ENCODE data around the gene SIM2.

The SIM2 gene

DNA sequence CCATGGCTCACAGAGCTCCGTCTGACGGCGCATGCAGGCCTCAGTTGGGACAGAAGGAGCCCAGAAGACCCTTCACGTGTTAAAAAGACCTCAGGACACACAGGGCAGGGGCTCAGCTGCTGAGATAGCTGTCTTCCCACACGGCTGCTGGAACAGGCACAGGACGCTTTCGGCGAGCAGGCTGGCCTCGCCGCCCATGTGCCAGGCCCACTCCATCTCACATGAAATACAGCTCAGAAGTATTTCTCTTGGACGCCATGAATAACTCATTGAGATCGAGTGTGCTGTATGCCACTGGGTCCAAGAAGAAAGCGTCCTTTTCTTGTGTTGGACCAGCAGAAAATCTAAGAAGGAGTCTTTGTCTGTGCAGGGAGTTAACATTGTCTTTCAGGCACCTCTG, 69.6 kb downstream of the SIM2 start:
- no peak for TF ChIP-seq CTCF (IDR thresholded peaks at IDR 0.05; ENCODE audit: low read depth, low read length)
- H3K4me3 ChIP-seq (ENCODE audit: low read depth, low read length): no peak overlapping the region

DNA sequence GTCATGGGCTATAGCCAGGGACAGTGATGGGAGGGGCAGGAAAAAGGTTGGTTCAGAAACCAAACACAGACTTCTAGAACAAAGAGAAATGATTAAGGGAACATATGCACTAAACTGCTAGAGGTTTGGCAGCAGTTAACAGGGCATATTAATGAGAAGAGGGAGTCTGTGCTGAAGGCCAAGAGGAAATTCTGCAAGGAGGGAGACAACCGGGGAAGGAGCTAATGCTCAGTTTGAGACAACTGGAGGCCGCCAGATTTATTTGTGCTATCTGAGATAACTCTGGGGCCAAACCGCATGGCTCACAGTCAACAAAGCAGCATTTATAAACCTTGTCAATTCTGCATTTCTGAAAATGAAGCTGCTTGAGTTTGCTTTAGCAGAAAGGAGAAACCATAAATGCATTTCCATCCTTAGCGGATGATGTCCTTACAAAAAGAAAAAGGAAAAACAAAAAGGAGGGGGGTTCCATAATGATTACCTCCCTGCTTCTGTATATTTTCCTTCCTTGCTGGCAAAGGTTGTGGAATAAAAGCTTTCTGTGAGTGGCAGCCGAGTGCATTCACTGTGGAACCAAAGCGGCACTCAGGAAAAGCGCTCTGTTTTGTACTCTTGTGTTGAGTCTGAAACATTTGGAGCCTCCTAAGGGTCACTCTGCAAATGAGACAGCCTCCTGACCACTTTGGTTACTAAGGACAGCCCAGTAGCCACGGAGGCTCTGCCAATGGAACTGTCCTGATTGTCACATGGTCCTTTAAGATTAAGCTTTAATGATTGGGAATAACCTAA, 70.3 kb downstream of the SIM2 start:
- H3K4me3 ChIP-seq (ENCODE audit: low read depth, low read length): no peak overlapping the region
- no peak for TF ChIP-seq CTCF (IDR thresholded peaks at IDR 0.05; ENCODE audit: low read depth, low read length)

DNA sequence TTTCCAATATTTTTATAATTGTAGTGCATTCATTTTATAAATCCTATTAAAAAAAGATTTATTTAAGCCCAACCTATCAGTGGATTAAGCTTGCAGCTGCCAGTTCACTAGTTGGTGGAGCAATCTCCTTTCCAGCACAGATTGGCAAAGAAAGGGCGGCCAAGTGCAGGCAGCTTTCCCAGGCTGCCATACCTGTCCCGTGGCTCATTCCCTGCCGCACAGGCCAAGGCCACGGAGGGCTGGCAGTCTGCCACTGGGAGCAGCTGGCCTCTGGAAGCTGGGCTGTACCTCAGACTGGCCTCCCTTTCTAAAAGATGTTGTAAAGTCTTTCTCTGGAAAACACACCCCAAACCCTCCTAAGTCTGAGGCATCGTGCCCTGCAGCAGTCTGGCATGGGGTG, 74.2 kb downstream of the SIM2 start:
- TF ChIP-seq CTCF (IDR thresholded peaks at IDR 0.05; ENCODE audit: low read depth, low read length): no peak
- no peak overlapping the region for H3K4me3 ChIP-seq (ENCODE audit: low read depth, low read length)

GRCh38 chr21:36773995-36774394, 75.1 kb downstream of the SIM2 start:
- no peak for TF ChIP-seq CTCF (IDR thresholded peaks at IDR 0.05; ENCODE audit: low read depth, low read length)
- H3K4me3 ChIP-seq (ENCODE audit: low read depth, low read length): no peak overlapping the region

GRCh38 chr21:36776981-36777617, 78.2 kb downstream of the SIM2 start:
- H3K4me3 ChIP-seq (ENCODE audit: low read depth, low read length): no peak overlapping the region
- TF ChIP-seq CTCF (IDR thresholded peaks at IDR 0.05; ENCODE audit: low read depth, low read length): no peak

- TF ChIP-seq CTCF (IDR thresholded peaks at IDR 0.05; ENCODE audit: low read depth, low read length): no peak
- H3K4me3 ChIP-seq (ENCODE audit: low read depth, low read length): no peak overlapping the region
Measured at GRCh38 chr21:36780861-36781260, 81.9 kb downstream of the SIM2 start.

DNA sequence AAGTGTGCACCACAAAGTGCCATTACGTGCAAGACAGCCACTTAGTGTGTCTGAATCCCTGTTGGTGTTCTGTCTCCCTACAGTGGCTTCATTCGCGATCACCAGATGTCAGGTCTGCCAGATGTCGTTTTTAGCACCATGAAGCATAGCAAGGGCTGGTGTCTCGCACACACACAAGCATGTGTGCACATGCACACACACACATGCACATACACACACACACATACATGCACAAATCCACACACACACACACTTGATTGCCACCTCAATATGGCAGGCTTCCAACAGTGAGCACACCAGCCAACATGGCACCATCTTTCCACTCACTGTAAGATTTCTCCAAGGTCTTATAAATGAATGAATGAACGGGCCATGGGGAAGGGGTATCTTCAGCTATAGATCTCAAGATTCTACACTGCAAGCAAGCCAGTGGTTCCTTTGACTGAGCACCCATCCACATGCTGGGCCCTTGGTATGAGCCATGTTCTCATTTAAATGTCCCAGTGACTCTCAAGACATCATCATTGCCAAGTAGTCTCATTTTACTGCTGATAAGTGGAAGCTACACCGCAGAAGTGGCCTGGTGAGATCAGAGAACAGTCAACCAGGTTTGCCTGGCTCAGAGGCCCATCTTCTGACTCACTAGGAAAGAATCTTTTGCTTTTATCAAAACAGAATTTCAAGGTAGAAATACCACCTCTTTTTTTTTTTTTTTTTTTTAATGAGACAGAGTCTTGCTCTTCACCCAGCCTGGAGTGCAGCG, 84.9 kb downstream of the SIM2 start:
- H3K4me3 ChIP-seq (ENCODE audit: low read depth, low read length): no peak overlapping the region
- no peak for TF ChIP-seq CTCF (IDR thresholded peaks at IDR 0.05; ENCODE audit: low read depth, low read length)
